Heart right ventricle (tissue), 16 donors: ENCODE results near the gene SUGP1. TPM values are rescaled to one million over a fixed set of nuclear protein-coding genes. Genes with fewer than 3 reads are reported as not detected.

Source experiments
- ATAC-seq, 8 donors: fragments of 200-7000 bp; cut with Tn5 transposase; one replicate each; pipeline ENCODE4 v1.9.1; 2020; ENCODE audit warnings: mild to moderate bottlenecking in 8 of 8, moderate library complexity in 8 of 8, moderate number of reproducible peaks in 1 of 8
- DNase-seq, 2 donors: peaks; one replicate each; pipeline ENCODE4 v3.0.0-alpha.2; 2020
- H3K27ac ChIP-seq, 10 donors: fragments of 200-600 bp; sonication (generic) in 2 of 10; one replicate each; pipeline versions ENCODE4 v1.5.0 to v1.8.0; 2020 to 2022; ENCODE audit warnings: mild to moderate bottlenecking in 3 of 10
- H3K27me3 ChIP-seq, 7 donors: fragments of 200-600 bp; one replicate each; pipeline ENCODE4 v1.8.0; 2021 to 2022; ENCODE audit warnings: mild to moderate bottlenecking in 2 of 7
- H3K36me3 ChIP-seq, 9 donors: fragments of 200-600 bp; sonication (generic) in 1 of 9; one replicate each; pipeline versions ENCODE4 v1.5.0 to v1.8.0; 2020 to 2022; ENCODE audit warnings: mild to moderate bottlenecking in 2 of 9
- H3K4me1 ChIP-seq, 9 donors: fragments of 200-600 bp; sonication (generic) in 1 of 9; one replicate each; pipeline versions ENCODE4 v1.5.0 to v1.8.0; 2020 to 2022; ENCODE audit warnings: mild to moderate bottlenecking in 4 of 9
- H3K4me3 ChIP-seq, 10 donors: fragments of 200-600 bp; sonication (generic) in 2 of 10; one replicate each; pipeline versions ENCODE4 v1.5.0 to v1.8.0; 2020 to 2022; ENCODE audit warnings: mild to moderate bottlenecking in 7 of 10, moderate library complexity in 2 of 10
- H3K9me3 ChIP-seq, 11 donors: fragments of 200-600 bp in 10 of 11; sonication (generic) in 2 of 11; one replicate each; pipeline versions ENCODE4 v1.5.0 to v1.8.0; 2013 to 2022; ENCODE audit warnings: mild to moderate bottlenecking in 2 of 11, control low read depth in 1 of 11, moderate library complexity in 1 of 11
- CTCF ChIP-seq, 9 donors: fragments of 200-600 bp; sonication (generic) in 2 of 9; IDR thresholded peaks; one replicate each; pipeline versions ENCODE4 v1.5.0 to v1.8.0; 2021 to 2022; ENCODE audit warnings: antibody characterized with exemption in 9 of 9, mild to moderate bottlenecking in 5 of 9, moderate library complexity in 1 of 9
- WGBS, 2 donors: extraction: QIAGEN DNeasy Blood & Tissue Kit; methylation state at CpG; one replicate each; pipeline ENCODE4 v1.1.7; 2013; ENCODE audit warnings: inconsistent platforms in 1 of 2; 5-methylcytosine and 5-hydroxymethylcytosine counted together
- intact Hi-C, 10 donors: fragments of 100-400 bp; cut with DNase I; formaldehyde crosslinking; loops; one replicate each; pipeline versions ENCODE4 v1.11.1 to v1.14.2; 2022
- polyA plus RNA-seq, 2 donors: library from polyadenylated mRNA; stranded (reverse); fragments of 200-250 nt; gene quantifications; one replicate each; pipeline ENCODE4 v1.2.3, GENCODE V29; 2013
- total RNA-seq, 10 donors: library from RNA; stranded (reverse); fragmentation: NEBNext Ultra II Directional in 3 of 10; extraction: Animal tissue kit (Norgen Biotek cat#: 25700) in 3 of 10; gene quantifications; one replicate each; pipeline versions ENCODE4 v1.2.1 to v1.2.4, GENCODE V29; 2021 to 2023
- donor health status: Arrhythmogenic right ventricular cardiomyopathy.
- donor health status: ischemic (EF 13 %, LVEDD 7.1; RV severe dilation, severe dysfunction).
- donor health status: healthy with polysubstance abuse.
- donor health status: DM: no; HTN: yes; CAD: no.
- donor health status: DM: no; HTN: no; CAD: no.
- donor health status: ischemic (EF 25% LVEDD 6.9; RV normal size, moderate dysfunction).
- donor health status: ischemic (EF 25% LVEDD 5.7; RV mildly dilated, moderate dysfunction).
- donor health status: healthy.
- donor health status: DM: yes; HTN: yes; CAD: no.
- donor health status: Ischemic cardiomyopathy.
- donor health status: ischemic (EF 35%, LVEDD 5.7; RV mildly dilated, moderate dysfunction).
- donor health status: nonischemic (EF 11% LVEDD 7.7; RV severe dilation, severe dysfunction).
- donor health status: DM: yes; HTN: yes; CAD: no.
- donor health status: PGD.
- donor health status: ischemic (EF 29% LVEDD 5.4; RV normal size, mild dysfunction).
- donor health status: nonischemic (EF 23%, LVEDD 6.1; RV moderate dilation, normal function).

The SUGP1 gene
- total and polyA plus RNA-seq, 12 donors = 30.1 to 50.2 (median 43.0) TPM

- WGBS, 2 donors = 92 to 94% methylated on average over 20 of the region's 20 CpGs
These were observed 43.5 kb downstream of the SUGP1 start for GRCh38 chr19:19276851-19277250.

GRCh38 chr19:19276386-19276785, 43.9 kb downstream of the SUGP1 start:
- ATAC-seq = no peak
- Histone ChIP-seq H3K27ac (no peak overlapping the region), H3K9me3 (no peaks in the 10 kb centered on the region), H3K36me3 (peaks cover 0 to 69% (median 46%) of the 10 kb centered on the region in 9 donors), H3K4me3 (no peak overlapping the region), H3K4me1 (peaks cover 0 to 9% (median 6%) of the 10 kb centered on the region in 9 donors), H3K27me3 (peaks cover 0 to 18% (median 0%) of the 10 kb centered on the region in 7 donors)
- intact Hi-C loops = no loop called here
- 79 to 81% methylated on average over 12 of the region's 12 CpGs for WGBS, 2 donors
- TF ChIP-seq CTCF (IDR thresholded peaks at IDR 0.05) = no peak
- no peak for DNase-seq

More at GRCh38 chr19:19276851-19277250, 43.5 kb downstream of the SUGP1 start:
- Histone ChIP-seq H3K27ac (no peak overlapping the region), H3K4me3 (no peak overlapping the region), H3K9me3 (no peaks in the 10 kb centered on the region), H3K36me3 (peaks cover 0 to 73% (median 51%) of the 10 kb centered on the region in 9 donors), H3K4me1 (peaks cover 0 to 9% (median 6%) of the 10 kb centered on the region in 9 donors), H3K27me3 (peaks cover 0 to 18% (median 0%) of the 10 kb centered on the region in 7 donors)
- DNase-seq = no peak
- intact Hi-C loops = no loop called here
- no peak for ATAC-seq
- no peak for TF ChIP-seq CTCF (IDR thresholded peaks at IDR 0.05)

GRCh38 chr19:19274716-19275565, 45.4 kb downstream of the SUGP1 start:
- H3K27me3 ChIP-seq = peaks cover 0 to 18% (median 0%) of the 10 kb centered on the region in 7 donors
- WGBS, 2 donors = 81 to 83% methylated on average over 9 of the region's 9 CpGs
- H3K4me1 ChIP-seq = peaks cover 0 to 9% (median 6%) of the 10 kb centered on the region in 9 donors
- TF ChIP-seq CTCF (IDR thresholded peaks at IDR 0.05) = no peak
- peaks cover 0 to 54% (median 32%) of the 10 kb centered on the region in 9 donors for H3K36me3 ChIP-seq
- no peak overlapping the region for H3K4me3 ChIP-seq
- ATAC-seq (no peak), DNase-seq (no peak)
- no peak overlapping the region for H3K27ac ChIP-seq
- no peaks in the 10 kb centered on the region for H3K9me3 ChIP-seq
- intact Hi-C loops = no loop called here

GRCh38 chr19:19274146-19274545, 46.2 kb downstream of the SUGP1 start:
- DNase-seq (no peak), ATAC-seq (no peak)
- 78 to 79% methylated on average over 8 of the region's 8 CpGs for WGBS, 2 donors
- TF ChIP-seq CTCF (IDR thresholded peaks at IDR 0.05) = no peak
- H3K4me1 ChIP-seq = peaks cover 0 to 9% (median 6%) of the 10 kb centered on the region in 9 donors
- peaks cover 0 to 46% (median 25%) of the 10 kb centered on the region in 9 donors for H3K36me3 ChIP-seq
- H3K9me3 ChIP-seq = no peaks in the 10 kb centered on the region
- peaks cover 0 to 18% (median 0%) of the 10 kb centered on the region in 7 donors for H3K27me3 ChIP-seq
- H3K27ac ChIP-seq = no peak overlapping the region
- no peak overlapping the region for H3K4me3 ChIP-seq
- intact Hi-C loops = no loop called here
